Effector memory CD8-positive, alpha-beta T cell (primary cell): Measurements from ENCODE around the gene CDK6.

Source experiments
- ATAC-seq: fragments of 150-1000 bp; cut with Tn5 transposase; replicated peaks from 2 replicates; pipeline ENCODE4 v1.10.0; 2021; ENCODE audit warnings: mild to moderate bottlenecking, moderate library complexity
- DNase-seq, 3 experiments: peaks; one replicate each; pipeline ENCODE4 v3.0.0; 2021
- H3K27ac Mint-ChIP-seq, 2 donors: one replicate each; pipeline ENCODE4 v1.8.0; 2022; ENCODE audit warnings: mild to moderate bottlenecking in 2 of 2, mixed read lengths in 2 of 2, moderate library complexity in 2 of 2
- H3K27me3 Mint-ChIP-seq, 2 donors: one replicate each; pipeline ENCODE4 v1.8.0; 2022; ENCODE audit warnings: mixed read lengths in 2 of 2
- H3K36me3 Mint-ChIP-seq: one replicate; pipeline ENCODE4 v1.8.0; 2022; ENCODE audit warnings: mild to moderate bottlenecking, moderate library complexity, mixed read lengths; ENCODE audit not compliant: insufficient read depth
- H3K4me1 Mint-ChIP-seq, 2 donors: one replicate each; pipeline ENCODE4 v1.8.0; 2022; ENCODE audit warnings: low read depth in 2 of 2, mixed read lengths in 2 of 2
- H3K4me3 Mint-ChIP-seq, 2 donors: one replicate each; pipeline ENCODE4 v1.8.0; 2022; ENCODE audit warnings: mild to moderate bottlenecking in 2 of 2, mixed read lengths in 2 of 2, moderate library complexity in 2 of 2
- H3K9me3 Mint-ChIP-seq, 2 donors: one replicate each; pipeline ENCODE4 v1.8.0; 2022; ENCODE audit warnings: mixed read lengths in 2 of 2

Gene CDK6

DNA sequence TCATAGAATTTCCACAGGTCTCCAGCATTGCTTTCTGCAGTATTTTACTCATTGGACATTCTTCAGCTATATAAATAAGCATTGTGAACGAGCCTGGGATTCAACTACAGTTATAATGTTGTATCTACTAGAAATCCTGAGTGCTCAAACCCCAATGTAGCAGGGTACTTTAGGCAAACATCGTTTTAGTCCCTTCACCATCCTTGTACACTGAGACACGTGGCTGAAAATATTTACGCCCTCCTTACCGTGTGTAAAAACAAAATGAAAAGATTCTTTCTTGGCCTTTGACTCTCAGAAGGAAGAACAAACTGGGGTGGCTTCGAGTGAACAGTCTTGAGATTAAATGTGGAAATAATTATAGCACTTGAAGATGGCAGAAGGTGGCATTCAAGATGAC lies 25.2 kb downstream of the CDK6 start:
- Mint-ChIP-seq H3K4me1 (peaks cover 32 to 41% of the 10 kb centered on the region in 2 donors), H3K36me3 (peaks cover 6% of the 10 kb centered on the region), H3K27me3 (no peaks in the 10 kb centered on the region), H3K4me3 (no peak overlapping the region), H3K27ac (peak overlapping the region in 1 of 2 donors; percentile 17), H3K9me3 (peaks cover 0 to 7% of the 10 kb centered on the region in 2 donors)
- ATAC-seq (no peak), DNase-seq (no peak)

GRCh38 chr7:92809760-92810573 lies 26.4 kb downstream of the CDK6 start:
- peak; percentile 47 to 53 (median 48) for DNase-seq

GRCh38 chr7:92809397-92809759 lies 27.0 kb downstream of the CDK6 start:
- DNase-seq (no peak), ATAC-seq (peak; percentile 13)
- Mint-ChIP-seq H3K4me3 (peak overlapping the region; percentile 67 to 69), H3K27ac (peak overlapping the region; percentile 87 to 90), H3K4me1 (peaks cover 23 to 30% of the 10 kb centered on the region in 2 donors), H3K36me3 (peaks cover 6% of the 10 kb centered on the region), H3K27me3 (no peaks in the 10 kb centered on the region), H3K9me3 (no peaks in the 10 kb centered on the region)

More at GRCh38 chr7:92809760-92810573, 26.4 kb downstream of the CDK6 start:
- H3K36me3 Mint-ChIP-seq = peaks cover 6% of the 10 kb centered on the region
- peaks cover 23 to 30% of the 10 kb centered on the region in 2 donors for H3K4me1 Mint-ChIP-seq
- H3K27ac Mint-ChIP-seq = peak overlapping the region; percentile 87 to 90
- peak overlapping the region; percentile 67 to 69 for H3K4me3 Mint-ChIP-seq
- H3K27me3 Mint-ChIP-seq = no peaks in the 10 kb centered on the region
- H3K9me3 Mint-ChIP-seq = no peaks in the 10 kb centered on the region
- ATAC-seq = peak; percentile 88

GRCh38 chr7:92808635-92809034 lies 27.7 kb downstream of the CDK6 start:
- Mint-ChIP-seq H3K4me1 (peaks cover 19 to 26% of the 10 kb centered on the region in 2 donors), H3K36me3 (peaks cover 6% of the 10 kb centered on the region), H3K27me3 (no peaks in the 10 kb centered on the region), H3K9me3 (no peaks in the 10 kb centered on the region), H3K27ac (peak overlapping the region in 1 of 2 donors; percentile 56), H3K4me3 (no peak overlapping the region)
- no peak for ATAC-seq
- no peak for DNase-seq

GRCh38 chr7:92808006-92808405 lies 28.4 kb downstream of the CDK6 start:
- DNase-seq (no peak), ATAC-seq (no peak)
- H3K4me3 Mint-ChIP-seq = no peak overlapping the region
- H3K4me1 Mint-ChIP-seq = peaks cover 20 to 26% of the 10 kb centered on the region in 2 donors
- no peaks in the 10 kb centered on the region for H3K9me3 Mint-ChIP-seq
- no peaks in the 10 kb centered on the region for H3K27me3 Mint-ChIP-seq
- H3K27ac Mint-ChIP-seq = no peak overlapping the region
- peaks cover 6% of the 10 kb centered on the region for H3K36me3 Mint-ChIP-seq

- no peak overlapping the region for H3K27ac Mint-ChIP-seq
- DNase-seq (no peak), ATAC-seq (no peak)
- no peaks in the 10 kb centered on the region for H3K9me3 Mint-ChIP-seq
- no peak overlapping the region for H3K4me3 Mint-ChIP-seq
- H3K4me1 Mint-ChIP-seq = peaks cover 23 to 28% of the 10 kb centered on the region in 2 donors
- peaks cover 6% of the 10 kb centered on the region for H3K36me3 Mint-ChIP-seq
- no peaks in the 10 kb centered on the region for H3K27me3 Mint-ChIP-seq
Measured at GRCh38 chr7:92806496-92806895, 29.9 kb downstream of the CDK6 start.

GRCh38 chr7:92802406-92802805 lies 34.0 kb downstream of the CDK6 start:
- Mint-ChIP-seq H3K4me3 (no peak overlapping the region), H3K36me3 (no peaks in the 10 kb centered on the region), H3K9me3 (no peaks in the 10 kb centered on the region), H3K27ac (no peak overlapping the region), H3K27me3 (no peaks in the 10 kb centered on the region), H3K4me1 (peaks cover 11 to 13% of the 10 kb centered on the region in 2 donors)
- ATAC-seq (no peak), DNase-seq (no peak)

GRCh38 chr7:92799446-92800211 lies 36.7 kb downstream of the CDK6 start:
- no peaks in the 10 kb centered on the region for H3K36me3 Mint-ChIP-seq
- H3K27ac Mint-ChIP-seq = no peak overlapping the region
- no peaks in the 10 kb centered on the region for H3K27me3 Mint-ChIP-seq
- peaks cover 11 to 13% of the 10 kb centered on the region in 2 donors for H3K4me1 Mint-ChIP-seq
- no peaks in the 10 kb centered on the region for H3K9me3 Mint-ChIP-seq
- no peak for DNase-seq
- H3K4me3 Mint-ChIP-seq = no peak overlapping the region
- ATAC-seq = no peak

GRCh38 chr7:92798517-92799249 lies 37.7 kb downstream of the CDK6 start:
- no peak for DNase-seq
- no peaks in the 10 kb centered on the region for H3K36me3 Mint-ChIP-seq
- ATAC-seq = no peak
- no peak overlapping the region for H3K4me3 Mint-ChIP-seq
- no peak overlapping the region for H3K27ac Mint-ChIP-seq
- H3K27me3 Mint-ChIP-seq = no peaks in the 10 kb centered on the region
- peaks cover 13 to 20% of the 10 kb centered on the region in 2 donors for H3K4me1 Mint-ChIP-seq
- no peaks in the 10 kb centered on the region for H3K9me3 Mint-ChIP-seq

DNA sequence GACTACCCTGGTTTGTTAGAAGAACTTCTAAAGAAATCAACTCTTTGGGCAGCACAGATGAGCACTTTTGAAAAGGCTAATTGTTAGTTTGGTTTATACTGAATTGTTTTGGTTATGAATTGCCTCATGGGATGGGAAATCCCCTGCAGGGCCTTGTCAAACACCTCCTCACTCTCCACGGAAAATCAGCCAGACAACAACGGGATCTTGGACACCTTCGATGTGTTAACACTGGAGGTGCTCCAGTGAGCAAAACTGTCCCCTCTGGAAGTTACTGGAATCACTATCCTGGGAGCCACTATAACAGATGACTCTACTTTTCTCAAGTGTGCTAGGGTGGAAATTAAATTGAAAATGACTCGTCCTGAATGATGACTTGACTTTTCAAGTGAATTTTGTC lies 38.7 kb downstream of the CDK6 start:
- no peaks in the 10 kb centered on the region for H3K27me3 Mint-ChIP-seq
- peaks cover 9 to 20% of the 10 kb centered on the region in 2 donors for H3K4me1 Mint-ChIP-seq
- ATAC-seq (peak; percentile 48), DNase-seq (no peak)
- no peak overlapping the region for H3K27ac Mint-ChIP-seq
- no peak overlapping the region for H3K4me3 Mint-ChIP-seq
- H3K9me3 Mint-ChIP-seq = no peaks in the 10 kb centered on the region
- no peaks in the 10 kb centered on the region for H3K36me3 Mint-ChIP-seq

DNA sequence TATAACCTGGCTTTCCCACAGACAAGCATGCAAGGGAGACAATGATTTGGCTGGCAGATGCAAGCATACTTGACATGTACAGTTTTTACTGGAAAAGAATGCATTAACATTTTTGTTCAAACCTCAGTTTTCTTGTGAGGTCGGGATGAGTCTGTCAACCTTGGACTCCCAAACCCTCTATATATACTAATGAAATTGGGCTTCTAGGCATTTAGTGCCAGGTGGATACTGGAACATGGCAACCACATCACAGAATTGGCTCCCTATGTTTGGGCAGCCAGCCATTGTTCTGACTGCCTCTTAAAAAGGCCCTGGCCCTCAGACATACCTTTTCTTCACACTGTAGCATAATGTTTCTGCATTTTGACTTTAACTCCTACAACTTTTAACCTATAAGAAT lies 39.1 kb downstream of the CDK6 start:
- Mint-ChIP-seq H3K4me3 (no peak overlapping the region), H3K9me3 (no peaks in the 10 kb centered on the region), H3K27me3 (no peaks in the 10 kb centered on the region), H3K27ac (no peak overlapping the region), H3K36me3 (no peaks in the 10 kb centered on the region), H3K4me1 (peaks cover 12 to 21% of the 10 kb centered on the region in 2 donors)
- DNase-seq (no peak), ATAC-seq (no peak)

GRCh38 chr7:92794831-92795230 lies 41.5 kb downstream of the CDK6 start:
- H3K27ac Mint-ChIP-seq = no peak overlapping the region
- H3K36me3 Mint-ChIP-seq = no peaks in the 10 kb centered on the region
- no peaks in the 10 kb centered on the region for H3K9me3 Mint-ChIP-seq

DNA sequence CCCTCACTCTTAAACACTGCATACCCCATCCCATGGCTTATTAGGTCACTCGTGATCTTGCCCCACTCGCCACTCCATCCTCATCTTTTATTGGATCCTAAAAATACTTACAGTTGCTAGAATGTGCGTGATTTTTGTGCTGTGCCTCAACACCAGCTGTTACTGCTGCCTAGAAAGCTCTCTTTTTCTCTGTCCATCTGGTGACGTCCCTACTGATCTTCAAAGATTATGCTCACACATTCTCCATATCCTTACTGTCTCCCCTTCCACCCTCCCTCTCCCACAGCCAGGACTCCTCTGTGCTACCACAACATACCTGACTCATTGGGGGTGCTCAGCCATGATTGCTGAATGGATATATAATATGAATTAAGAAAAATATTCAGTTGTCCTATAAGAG lies 42.0 kb downstream of the CDK6 start:
- Mint-ChIP-seq H3K4me3 (no peak overlapping the region), H3K27ac (peak overlapping the region in 1 of 2 donors; percentile 82), H3K36me3 (no peaks in the 10 kb centered on the region), H3K27me3 (no peaks in the 10 kb centered on the region), H3K4me1 (peaks cover 17 to 41% of the 10 kb centered on the region in 2 donors), H3K9me3 (no peaks in the 10 kb centered on the region)
- no peak for ATAC-seq
- no peak for DNase-seq

More at GRCh38 chr7:92794831-92795230, 41.5 kb downstream of the CDK6 start:
- Mint-ChIP-seq H3K27me3 (no peaks in the 10 kb centered on the region), H3K4me3 (no peak overlapping the region), H3K4me1 (peaks cover 16 to 37% of the 10 kb centered on the region in 2 donors)
- ATAC-seq (no peak), DNase-seq (no peak)
